Measurements from ENCODE around the gene PGM2. TPM values are rescaled to one million over a fixed set of nuclear protein-coding genes. Genes with fewer than 3 reads are reported as not detected.

Gene PGM2
- total and polyA plus RNA-seq, 10 of the 15 experiments (the other 5 are each of a cell fraction or from before 2014, with no cell fraction given), result 11.9 to 41.7 (median 37.1) TPM

DNA sequence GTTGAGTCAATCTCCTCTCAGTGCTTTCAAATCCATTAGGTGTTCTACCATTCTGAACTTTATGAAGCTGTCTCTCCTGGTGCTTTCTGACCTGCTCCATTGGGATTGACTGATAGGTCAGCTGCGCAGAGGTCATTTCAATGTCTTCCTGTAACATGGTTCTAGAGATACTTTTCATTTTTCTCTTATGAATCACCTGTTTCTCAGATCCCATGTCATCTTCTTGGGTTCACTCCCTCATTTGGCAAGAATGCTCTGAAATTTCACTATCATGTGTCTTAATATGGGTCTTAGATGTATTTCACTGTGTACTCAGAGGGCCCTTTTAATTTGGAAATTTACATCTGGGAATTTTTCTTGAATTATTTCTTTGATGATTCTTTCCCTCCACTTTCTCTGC is 13.8 kb upstream of the PGM2 start:
- 52% methylated on average over 1 of the region's 1 CpG for WGBS (ENCODE audit: insufficient coverage, insufficient replicate concordance, low lambda C conversion rate, missing lambda C conversion rate)
- Histone ChIP-seq H2AFZ (ENCODE audit: control insufficient read depth, low read depth, low read length) (no peak overlapping the region), H3K9me3 (replicated peaks; ENCODE audit: control insufficient read depth, insufficient read depth, low read length) (no peaks in the 10 kb centered on the region), H3K4me1 (ENCODE audit: control insufficient read depth, insufficient read depth, low read length) (no peaks in the 10 kb centered on the region), H3K27me3 (replicated peaks in 1 of 2; ENCODE audit: control insufficient read depth in 2 of 2, insufficient read depth in 2 of 2, low read length in 1 of 2) (no peaks in the 10 kb centered on the region), H3K79me2 (ENCODE audit: control insufficient read depth, insufficient read depth, low read length) (no peaks in the 10 kb centered on the region), H3K4me3 (no peak overlapping the region), H3K27ac (ENCODE audit: control insufficient read depth, insufficient read depth) (no peak overlapping the region), H3K36me3 (ENCODE audit: control insufficient read depth in 2 of 2, insufficient read depth in 2 of 2, low read length in 1 of 2) (no peaks in the 10 kb centered on the region), H4K20me1 (ENCODE audit: control insufficient read depth, insufficient read depth) (no peaks in the 10 kb centered on the region), H3K4me2 (ENCODE audit: control insufficient read depth, insufficient read depth) (no peak overlapping the region), H3K9ac (ENCODE audit: control insufficient read depth, insufficient read depth, low read length) (no peak overlapping the region)
- DNase-seq (ENCODE audit: low read depth, low spot score) (no peak), FAIRE-seq (no peak), ATAC-seq (no peak)
- CTCF ChIA-PET, result interaction anchor here (2.2 kb wide), 1 partner anchor 9 kb away, joined by 6 read pairs; no protein-coding TSS in a partner anchor
- POLR2A ChIA-PET, result no interaction called here
- in situ Hi-C loops (cut with MboI), result no loop called here
- SMC1A ChIA-PET (ENCODE audit: uncharacterized antibody, unreplicated experiment), result interaction anchor here (1.0 kb wide), 1 partner anchor 222 kb away, joined by 3 read pairs; no protein-coding TSS in a partner anchor
- RAD21 ChIA-PET (ENCODE audit: unreplicated experiment), result interaction anchor here (1.2 kb wide), 1 partner anchor 210 kb away, joined by 4 read pairs; no protein-coding TSS in a partner anchor
- no TSS peak for BruUV-seq (replicated peaks)
- intact Hi-C loops (cut with micrococcal nuclease; ENCODE audit: unreplicated experiment), result no loop called here
- TF ChIP-seq, protein P1, sequence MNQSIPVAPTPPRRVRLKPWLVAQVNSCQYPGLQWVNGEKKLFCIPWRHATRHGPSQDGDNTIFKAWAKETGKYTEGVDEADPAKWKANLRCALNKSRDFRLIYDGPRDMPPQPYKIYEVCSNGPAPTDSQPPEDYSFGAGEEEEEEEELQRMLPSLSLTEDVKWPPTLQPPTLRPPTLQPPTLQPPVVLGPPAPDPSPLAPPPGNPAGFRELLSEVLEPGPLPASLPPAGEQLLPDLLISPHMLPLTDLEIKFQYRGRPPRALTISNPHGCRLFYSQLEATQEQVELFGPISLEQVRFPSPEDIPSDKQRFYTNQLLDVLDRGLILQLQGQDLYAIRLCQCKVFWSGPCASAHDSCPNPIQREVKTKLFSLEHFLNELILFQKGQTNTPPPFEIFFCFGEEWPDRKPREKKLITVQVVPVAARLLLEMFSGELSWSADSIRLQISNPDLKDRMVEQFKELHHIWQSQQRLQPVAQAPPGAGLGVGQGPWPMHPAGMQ (IDR thresholded peaks at IDR 0.05; ENCODE audit: borderline replicate concordance), result no peak
- TF ChIP-seq SUZ12 (IDR thresholded peaks at IDR 0.05; ENCODE audit: unreplicated experiment) (no peak), REST (IDR thresholded peaks at IDR 0.05; ENCODE audit: low read depth, low read length) (no peak), MYB (IDR thresholded peaks at IDR 0.05; ENCODE audit: borderline replicate concordance, low read depth, low read length) (no peak), CHD4 (IDR thresholded peaks at IDR 0.05) (no peak), CHD2 (IDR thresholded peaks at IDR 0.05; ENCODE audit: borderline replicate concordance, low read depth, low read length) (no peak), BHLHE40 (IDR thresholded peaks at IDR 0.05; ENCODE audit: borderline replicate concordance in 1 of 2, low read depth in 2 of 2, low read length in 1 of 2) (no peak), PRDM15 (CRISPR knock-in tag; IDR thresholded peaks at IDR 0.05) (no peak), HDGF (IDR thresholded peaks at IDR 0.05) (no peak), TCF12 (IDR thresholded peaks at IDR 0.05; ENCODE audit: low read depth, low read length) (no peak), HDAC6 (IDR thresholded peaks at IDR 0.05; ENCODE audit: unreplicated experiment) (no peak), TAF1 (IDR thresholded peaks at IDR 0.05; ENCODE audit: borderline replicate concordance, low read depth, low read length) (no peak), FOXM1 (IDR thresholded peaks at IDR 0.05; ENCODE audit: low read depth, low read length) (no peak)
- TF ChIP-seq, protein P2, sequence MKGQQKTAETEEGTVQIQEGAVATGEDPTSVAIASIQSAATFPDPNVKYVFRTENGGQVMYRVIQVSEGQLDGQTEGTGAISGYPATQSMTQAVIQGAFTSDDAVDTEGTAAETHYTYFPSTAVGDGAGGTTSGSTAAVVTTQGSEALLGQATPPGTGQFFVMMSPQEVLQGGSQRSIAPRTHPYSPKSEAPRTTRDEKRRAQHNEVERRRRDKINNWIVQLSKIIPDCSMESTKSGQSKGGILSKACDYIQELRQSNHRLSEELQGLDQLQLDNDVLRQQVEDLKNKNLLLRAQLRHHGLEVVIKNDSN (IDR thresholded peaks at IDR 0.05; ENCODE audit: borderline replicate concordance, extremely low read length, insufficient read depth, low read depth, low read length), result no peak
